GM21786 (cell line): ENCODE measurements around the gene FAM89B.

Source experiments
- ATAC-seq: cut with Tn5 transposase; IDR thresholded peaks from one replicate; pipeline ENCODE4 v1.9.1; 2021; ENCODE audit not compliant: unreplicated experiment

FAM89B gene

GRCh38 chr11:65538915-65539743 is 33.2 kb upstream of the FAM89B start:
- no peak for ATAC-seq

- peak; percentile 39 for ATAC-seq
These were observed 32.5 kb upstream of the FAM89B start for GRCh38 chr11:65539744-65540289.

- peak; percentile 63 for ATAC-seq
These were observed 31.8 kb upstream of the FAM89B start for GRCh38 chr11:65540290-65541092.

- ATAC-seq = no peak
These were observed 31.0 kb upstream of the FAM89B start for GRCh38 chr11:65541093-65541982.

GRCh38 chr11:65542738-65543390 is 29.5 kb upstream of the FAM89B start:
- no peak for ATAC-seq

GRCh38 chr11:65545853-65546216 is 26.5 kb upstream of the FAM89B start:
- ATAC-seq = no peak

- peak; percentile 63 for ATAC-seq
These were observed 25.9 kb upstream of the FAM89B start for GRCh38 chr11:65546217-65546958.

GRCh38 chr11:65547446-65548125 is 24.8 kb upstream of the FAM89B start:
- no peak for ATAC-seq

- ATAC-seq = no peak
These were observed 23.9 kb upstream of the FAM89B start for GRCh38 chr11:65548395-65548794.

- no peak for ATAC-seq
These were observed 23.2 kb upstream of the FAM89B start for GRCh38 chr11:65549096-65549495.

GRCh38 chr11:65551572-65552387 is 20.6 kb upstream of the FAM89B start:
- ATAC-seq = no peak

- no peak for ATAC-seq
These were observed 19.9 kb upstream of the FAM89B start for GRCh38 chr11:65552388-65552951.

GRCh38 chr11:65553301-65554001 is 18.9 kb upstream of the FAM89B start:
- no peak for ATAC-seq

- no peak for ATAC-seq
These were observed 18.1 kb upstream of the FAM89B start for GRCh38 chr11:65554057-65554818.

- ATAC-seq = no peak
These were observed 17.4 kb upstream of the FAM89B start for GRCh38 chr11:65554842-65555430.

- ATAC-seq = no peak
These were observed 16.6 kb upstream of the FAM89B start for GRCh38 chr11:65555693-65556231.
